Neuronal stem cell (in vitro differentiated cells): Measurements from ENCODE around the gene DTL.

ENCODE experiments used
- DNase-seq: peaks from one replicate; pipeline ENCODE4 v3.0.0-alpha.2; 2013; ENCODE audit warnings: low spot score
- H2AFZ ChIP-seq: one replicate; pipeline ENCODE4 v1.6.1; 2013; ENCODE audit warnings: mild to moderate bottlenecking, low read length, inconsistent platforms
- H2AK5ac ChIP-seq: 2 replicates; pipeline ENCODE4 v1.6.1; 2013; ENCODE audit warnings: low read depth, mild to moderate bottlenecking, inconsistent platforms, low read length, moderate library complexity, mixed read lengths
- H2BK120ac ChIP-seq: 2 replicates; pipeline ENCODE4 v1.6.1; 2013; ENCODE audit warnings: low read depth, mild to moderate bottlenecking, inconsistent platforms, low read length, moderate library complexity, mixed read lengths
- H2BK12ac ChIP-seq: one replicate; pipeline ENCODE4 v1.6.1; 2013; ENCODE audit warnings: low read length, inconsistent platforms
- H2BK15ac ChIP-seq: 2 replicates; pipeline ENCODE4 v1.6.1; 2013; ENCODE audit warnings: mild to moderate bottlenecking, low read length, inconsistent platforms, mixed read lengths
- H2BK5ac ChIP-seq: one replicate; pipeline ENCODE4 v1.6.1; 2013; ENCODE audit warnings: inconsistent platforms, mild to moderate bottlenecking, low read length, moderate library complexity
- H3K14ac ChIP-seq: one replicate; pipeline ENCODE4 v1.6.1; 2013; ENCODE audit warnings: low read length, inconsistent platforms
- H3K18ac ChIP-seq: 2 replicates; pipeline ENCODE4 v1.6.1; 2013; ENCODE audit warnings: low read length, inconsistent platforms
- H3K23ac ChIP-seq: 2 replicates; pipeline ENCODE4 v1.6.1; 2013; ENCODE audit warnings: low read depth, mild to moderate bottlenecking, mixed read lengths, low read length, inconsistent platforms; ENCODE audit not compliant: poor library complexity
- H3K27ac ChIP-seq: replicated peaks from 3 replicates; pipeline ENCODE4 v1.5.1; 2013; ENCODE audit warnings: low read length, inconsistent platforms
- H3K27me3 ChIP-seq, 3 experiments: 2 replicates each; pipeline ENCODE4 v1.6.1; 2013; ENCODE audit warnings: low read length in 3 of 3, mild to moderate bottlenecking in 2 of 3, inconsistent platforms in 1 of 3, low read depth in 1 of 3, mixed read lengths in 1 of 3, moderate library complexity in 1 of 3; ENCODE audit not compliant: control insufficient read depth in 3 of 3, insufficient read depth in 3 of 3
- H3K36me3 ChIP-seq, 2 donors: replicated peaks in 1 of 2; 2 replicates each; pipeline ENCODE4 v1.6.1; 2013; ENCODE audit warnings: low read length in 2 of 2; ENCODE audit not compliant: control insufficient read depth in 2 of 2, insufficient read depth in 2 of 2
- H3K4ac ChIP-seq: 2 replicates; pipeline ENCODE4 v1.6.1; 2013; ENCODE audit warnings: inconsistent platforms, mild to moderate bottlenecking, low read length, moderate library complexity
- H3K4me1 ChIP-seq, 2 donors: 1 replicate in 1 of 2; 2 replicates in 1 of 2; pipeline ENCODE4 v1.6.1; 2013; ENCODE audit warnings: low read length in 2 of 2, low read depth in 1 of 2; ENCODE audit not compliant: control insufficient read depth in 2 of 2, insufficient read depth in 1 of 2
- H3K4me2 ChIP-seq: one replicate; pipeline ENCODE4 v1.6.1; 2013; ENCODE audit warnings: mild to moderate bottlenecking, low read length, inconsistent platforms; ENCODE audit not compliant: insufficient read depth, poor library complexity, severe bottlenecking
- H3K4me3 ChIP-seq, 2 donors: 2 replicates each; pipeline ENCODE4 v1.5.1; 2013; ENCODE audit warnings: low read length in 2 of 2, mild to moderate bottlenecking in 2 of 2, inconsistent platforms in 1 of 2, moderate library complexity in 1 of 2
- H3K79me1 ChIP-seq: one replicate; pipeline ENCODE4 v1.6.1; 2013; ENCODE audit warnings: low read depth, mild to moderate bottlenecking, inconsistent platforms, low read length, moderate library complexity
- H3K9ac ChIP-seq: one replicate; pipeline ENCODE4 v1.6.1; 2013; ENCODE audit warnings: mild to moderate bottlenecking, low read depth, low read length, inconsistent platforms; ENCODE audit not compliant: poor library complexity
- H3K9me3 ChIP-seq, 2 donors: replicated peaks in 1 of 2; 2 replicates each; pipeline versions ENCODE3 to v1.6.1; 2013; ENCODE audit warnings: low read length in 2 of 2, mild to moderate bottlenecking in 2 of 2, inconsistent platforms in 1 of 2, low read depth in 1 of 2, mixed read lengths in 1 of 2, moderate library complexity in 1 of 2; ENCODE audit not compliant: control insufficient read depth in 2 of 2, insufficient read depth in 1 of 2
- H4K8ac ChIP-seq: one replicate; pipeline ENCODE4 v1.6.1; 2013; ENCODE audit warnings: low read depth, mild to moderate bottlenecking, inconsistent platforms, low read length, moderate library complexity
- H4K91ac ChIP-seq: one replicate; pipeline ENCODE4 v1.6.1; 2013; ENCODE audit warnings: low read length, low read depth, mild to moderate bottlenecking, inconsistent platforms; ENCODE audit not compliant: poor library complexity
- WGBS, 2 donors: extraction: QIAGEN DNeasy Blood & Tissue Kit; methylation state at CpG; one replicate each; pipeline ENCODE4 v1.1.7; 2013; ENCODE audit warnings: missing lambda C conversion rate in 2 of 2, mixed read lengths in 1 of 2; ENCODE audit not compliant: insufficient read length in 2 of 2, insufficient replicate concordance in 1 of 2; ENCODE audit errors: extremely low coverage in 2 of 2; 5-methylcytosine and 5-hydroxymethylcytosine counted together

The DTL gene

GRCh38 chr1:212098771-212099170, 63.2 kb downstream of the DTL start:
- DNase-seq: no peak
- WGBS, 2 donors: no CpG with 5 or more reads among the region's 3 CpGs
- no peak overlapping the region for H4K91ac ChIP-seq
- H3K23ac ChIP-seq: no peak overlapping the region
- H2BK120ac ChIP-seq: no peak overlapping the region
- no peak overlapping the region for H3K4me3 ChIP-seq
- H2BK12ac ChIP-seq: no peak overlapping the region
- H3K36me3 ChIP-seq: peaks cover 14 to 98% of the 10 kb centered on the region in 2 donors
- no peak overlapping the region for H4K8ac ChIP-seq
- no peak overlapping the region for H3K27ac ChIP-seq
- H3K14ac ChIP-seq: no peak overlapping the region
- no peaks in the 10 kb centered on the region for H3K27me3 ChIP-seq
- no peak overlapping the region for H3K4me2 ChIP-seq
- no peak overlapping the region for H3K9ac ChIP-seq
- H2AFZ ChIP-seq: no peak overlapping the region
- H3K9me3 ChIP-seq: peaks cover 0 to 18% of the 10 kb centered on the region in 2 donors
- no peaks in the 10 kb centered on the region for H3K4me1 ChIP-seq
- no peak overlapping the region for H3K4ac ChIP-seq
- H3K18ac ChIP-seq: peak overlapping the region; percentile 4
- no peak overlapping the region for H2BK15ac ChIP-seq
- H2BK5ac ChIP-seq: no peak overlapping the region
- H2AK5ac ChIP-seq: no peak overlapping the region
- no peaks in the 10 kb centered on the region for H3K79me1 ChIP-seq

- Histone ChIP-seq H3K4me3 (no peak overlapping the region), H3K4me1 (no peaks in the 10 kb centered on the region), H2AFZ (no peak overlapping the region), H2BK120ac (no peak overlapping the region), H3K23ac (no peak overlapping the region), H3K9me3 (peaks cover 0 to 12% of the 10 kb centered on the region in 2 donors), H2BK5ac (no peak overlapping the region), H3K79me1 (no peaks in the 10 kb centered on the region), H4K8ac (no peak overlapping the region), H3K36me3 (peaks cover 12 to 98% of the 10 kb centered on the region in 2 donors), H2AK5ac (no peak overlapping the region), H3K27me3 (no peaks in the 10 kb centered on the region), H2BK12ac (no peak overlapping the region), H3K4me2 (no peak overlapping the region), H3K9ac (no peak overlapping the region), H3K27ac (no peak overlapping the region), H3K4ac (no peak overlapping the region), H3K14ac (no peak overlapping the region), H2BK15ac (no peak overlapping the region), H4K91ac (no peak overlapping the region), H3K18ac (no peak overlapping the region)
- DNase-seq: no peak
Measured at GRCh38 chr1:212101251-212101650, 65.7 kb downstream of the DTL start.

- no CpG with 5 or more reads among the region's 2 CpGs for WGBS, 2 donors
- H3K36me3 ChIP-seq: peaks cover 12 to 98% of the 10 kb centered on the region in 2 donors
- H2BK12ac ChIP-seq: no peak overlapping the region
Measured at GRCh38 chr1:212101735-212102134, 66.2 kb downstream of the DTL start.

GRCh38 chr1:212104586-212105325, 69.2 kb downstream of the DTL start:
- Histone ChIP-seq H3K79me1 (no peaks in the 10 kb centered on the region), H3K4me2 (no peak overlapping the region), H2BK15ac (no peak overlapping the region), H2AK5ac (no peak overlapping the region), H3K18ac (no peak overlapping the region), H2AFZ (no peak overlapping the region), H3K27ac (no peak overlapping the region), H3K4ac (no peak overlapping the region), H3K14ac (no peak overlapping the region), H3K4me3 (no peak overlapping the region), H3K9me3 (no peaks in the 10 kb centered on the region), H2BK12ac (no peak overlapping the region), H3K36me3 (peaks cover 12 to 100% of the 10 kb centered on the region in 2 donors), H2BK120ac (no peak overlapping the region), H2BK5ac (no peak overlapping the region), H3K9ac (no peak overlapping the region), H4K91ac (no peak overlapping the region), H3K4me1 (no peaks in the 10 kb centered on the region), H3K23ac (no peak overlapping the region), H3K27me3 (no peaks in the 10 kb centered on the region), H4K8ac (no peak overlapping the region)
- no peak for DNase-seq
- no CpG with 5 or more reads among the region's 3 CpGs for WGBS, 2 donors

More at GRCh38 chr1:212101735-212102134, 66.2 kb downstream of the DTL start:
- Histone ChIP-seq H4K8ac (no peak overlapping the region), H3K4me1 (no peaks in the 10 kb centered on the region), H3K14ac (no peak overlapping the region), H2BK120ac (no peak overlapping the region), H3K27me3 (no peaks in the 10 kb centered on the region), H3K4ac (no peak overlapping the region), H2BK5ac (no peak overlapping the region), H2BK15ac (no peak overlapping the region), H3K27ac (no peak overlapping the region), H3K23ac (no peak overlapping the region), H3K4me3 (no peak overlapping the region), H3K9ac (no peak overlapping the region), H3K79me1 (no peaks in the 10 kb centered on the region), H2AFZ (no peak overlapping the region), H3K9me3 (peaks cover 0 to 7% of the 10 kb centered on the region in 2 donors), H2AK5ac (no peak overlapping the region), H4K91ac (no peak overlapping the region), H3K18ac (no peak overlapping the region), H3K4me2 (no peak overlapping the region)
- DNase-seq: no peak
